GM10248 (cell line): ENCODE data around the gene SORL1.
"Not testable (repeated sequence)": the region's sequence is repeated elsewhere in the genome, so short reads cannot be mapped to it uniquely, and the experiment has no call there.

Experiments used
- CTCF ChIA-PET: fragments of 300-600 bp; sonication (Branson Sonifier 250); formaldehyde crosslinking; extraction: SDS; loops from one replicate; lab custom pipeline; 2021; ENCODE audit warnings: antibody characterized with exemption; lab: Yijun Ruan, JAX
- POLR2A ChIA-PET: fragments of 350-650 bp; sonication (Branson Sonifier 250); formaldehyde crosslinking; extraction: SDS; loops from one replicate; lab custom pipeline; 2020; ENCODE audit warnings: antibody characterized with exemption; lab: Yijun Ruan, JAX
- DNase-seq: peaks from one replicate; pipeline ENCODE4 v3.0.0; 2012; ENCODE audit errors: extremely low spot score
- CTCF ChIP-seq: IDR thresholded peaks from 2 replicates; pipeline ENCODE4 v1.5.1; 2012; ENCODE audit warnings: mild to moderate bottlenecking, low read depth; ENCODE audit errors: extremely low read depth, missing control alignments, control extremely low read depth

SORL1 gene

GRCh38 chr11:121451986-121452608, at the start of gene SORL1:
TSS of gene SORL1 (plus strand) at chr11:121452314. CDS start at chr11:121452332, 18 bp downstream.
- TF ChIP-seq CTCF: peak; percentile 93
- POLR2A ChIA-PET: interaction anchor here (0.7 kb wide), 1 partner anchor 9 kb away, joined by 3 read pairs; no protein-coding TSS in a partner anchor
- peak; percentile 80 for DNase-seq
- CTCF ChIA-PET: interaction anchor here (0.7 to 9.0 kb wide), 8 partner anchors 11 to 139 kb away, joined by 3 to 122 read pairs (median 4); no protein-coding TSS in a partner anchor

GRCh38 chr11:121405646-121406045, 46.5 kb upstream of the SORL1 start:
- TF ChIP-seq CTCF: no peak
- CTCF ChIA-PET: interaction anchor here (1.5 kb wide), 2 partner anchors 38 to 192 kb away, joined by 3 to 4 read pairs; no protein-coding TSS in a partner anchor
- POLR2A ChIA-PET: no interaction called here
- DNase-seq: no peak

- TF ChIP-seq CTCF: no peak
- DNase-seq: no peak
- CTCF ChIA-PET: interaction anchor here (1.0 to 1.5 kb wide), 4 partner anchors 9 to 191 kb away, joined by 3 to 4 read pairs (median 3); no protein-coding TSS in a partner anchor
- POLR2A ChIA-PET: no interaction called here
Measured at GRCh38 chr11:121406291-121406690, 45.8 kb upstream of the SORL1 start.

- DNase-seq: no peak
- TF ChIP-seq CTCF: no peak
- POLR2A ChIA-PET: interaction anchor here (0.7 kb wide), 1 partner anchor 42 kb away, joined by 5 read pairs; no protein-coding TSS in a partner anchor
Measured at GRCh38 chr11:121408830-121409229, 43.3 kb upstream of the SORL1 start.

GRCh38 chr11:121410041-121410440, 42.1 kb upstream of the SORL1 start:
- DNase-seq, CTCF ChIA-PET, POLR2A ChIA-PET: not testable (repeated sequence)

More at GRCh38 chr11:121408830-121409229, 43.3 kb upstream of the SORL1 start:
- CTCF ChIA-PET: interaction anchor here (0.8 to 1.1 kb wide), 3 partner anchors 21 to 182 kb away, joined by 3 read pairs; no protein-coding TSS in a partner anchor

- DNase-seq, POLR2A ChIA-PET, CTCF ChIA-PET: not testable (repeated sequence)
Measured at GRCh38 chr11:121411330-121411729, 40.8 kb upstream of the SORL1 start.

- POLR2A ChIA-PET: no interaction called here
- CTCF ChIA-PET: interaction anchor here (1.3 kb wide), 1 partner anchor 9 kb away, joined by 3 read pairs; no protein-coding TSS in a partner anchor
- TF ChIP-seq CTCF: no peak
- no peak for DNase-seq
Measured at GRCh38 chr11:121412000-121412587, 40.0 kb upstream of the SORL1 start.
